GM18502 (cell line): ENCODE measurements around the gene FRAT1.

ENCODE experiments used
- ATAC-seq: cut with Tn5 transposase; IDR thresholded peaks from one replicate; pipeline ENCODE4 v1.9.1; 2021; ENCODE audit warnings: mild to moderate bottlenecking; ENCODE audit not compliant: unreplicated experiment, poor library complexity

FRAT1 gene

DNA sequence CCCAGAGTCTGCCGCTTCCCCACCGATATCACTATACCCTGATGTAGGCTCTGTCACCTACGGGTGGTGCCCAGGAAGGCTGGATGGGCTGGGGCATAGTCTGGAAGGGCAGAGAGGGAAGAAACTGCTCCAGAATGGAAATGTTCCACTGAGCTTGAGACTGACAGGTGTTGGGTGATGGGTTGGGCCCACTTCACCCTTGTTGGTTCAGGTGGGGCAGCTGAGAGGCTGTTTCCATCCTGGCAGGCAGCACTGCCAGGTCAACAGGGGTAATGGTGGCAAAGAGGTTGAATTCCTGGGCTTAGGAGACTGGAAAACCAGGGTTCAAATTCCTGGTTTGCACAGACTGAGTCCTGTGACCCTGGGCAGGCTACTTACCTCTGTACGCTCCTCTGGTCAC is 44.0 kb downstream of the FRAT1 start:
- no peak for ATAC-seq

DNA sequence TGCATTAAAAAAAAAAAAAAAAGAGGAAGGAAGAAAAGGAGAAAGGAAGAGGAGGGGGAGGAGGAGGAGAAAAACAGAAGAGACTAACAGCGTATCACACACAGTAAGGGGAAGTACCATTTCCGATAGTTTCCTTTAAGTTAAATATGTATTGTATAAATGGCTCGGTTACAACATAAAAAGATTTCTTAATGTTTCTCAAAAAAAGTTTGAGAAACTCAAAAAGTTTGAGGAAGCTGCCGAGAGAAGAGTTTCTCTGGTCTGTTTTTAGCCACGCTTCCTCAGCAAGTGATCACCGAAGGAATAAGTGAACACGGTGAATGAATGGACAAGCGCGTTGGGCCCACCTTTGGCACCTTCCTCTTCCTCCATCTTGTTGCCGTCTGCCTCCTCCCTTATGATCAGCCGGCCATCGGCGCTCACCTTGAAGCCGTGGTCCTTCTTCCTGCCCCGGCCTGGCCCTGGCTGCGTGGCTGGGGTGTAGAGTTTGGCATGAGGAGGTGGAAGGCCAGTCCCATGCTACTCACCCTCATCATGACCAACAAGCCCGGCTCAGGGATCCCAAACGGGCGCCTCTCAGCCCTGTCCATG is 46.8 kb downstream of the FRAT1 start:
- no peak for ATAC-seq

DNA sequence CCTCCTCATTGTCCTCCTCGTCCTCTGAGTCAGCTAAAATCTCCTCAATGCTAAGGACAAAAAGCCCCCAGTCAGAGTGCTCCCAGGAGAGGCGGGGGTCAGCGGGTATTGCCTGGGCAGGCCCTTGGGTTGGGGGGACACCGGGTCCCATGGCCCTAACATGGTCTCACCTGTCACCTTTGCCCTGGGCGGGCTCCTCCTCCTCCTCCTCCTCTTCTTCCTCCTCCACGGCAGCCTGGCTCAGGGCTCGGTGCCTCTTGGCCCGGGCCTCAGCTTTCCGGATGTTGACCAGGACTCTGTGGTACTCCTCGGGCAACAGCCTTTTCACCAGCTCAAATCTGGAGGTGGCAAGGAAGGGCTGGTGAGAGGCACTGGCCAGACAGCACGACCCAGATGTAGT is 47.5 kb downstream of the FRAT1 start:
- ATAC-seq: no peak

DNA sequence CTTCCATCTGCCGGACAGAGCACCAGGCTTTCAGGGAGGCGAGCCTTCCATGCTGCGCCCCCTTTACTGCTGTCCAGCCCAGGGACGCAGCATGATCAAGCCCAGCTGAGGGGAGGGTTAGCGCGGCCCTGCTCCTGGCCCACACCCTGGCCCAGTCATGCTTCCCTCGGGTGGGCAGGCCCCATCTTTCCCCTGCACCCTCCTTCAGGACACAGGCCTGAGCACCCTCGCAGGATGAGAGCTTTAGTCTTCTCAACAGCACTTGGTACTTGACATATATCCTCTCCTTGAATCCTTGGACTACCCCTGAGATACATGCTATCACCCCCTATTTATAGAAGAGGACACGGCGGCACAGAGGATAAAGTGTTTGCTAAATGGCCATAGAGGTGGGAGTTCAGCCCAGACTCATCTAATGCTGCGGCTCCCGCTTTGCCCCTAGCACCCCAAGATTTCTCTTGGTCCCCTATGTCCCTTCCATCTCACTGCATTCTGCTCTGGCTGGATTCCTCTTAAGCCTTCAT is 48.1 kb downstream of the FRAT1 start:
- no peak for ATAC-seq
